Stimulated activated CD4-positive, alpha-beta T cell treated with anti-CD3 and anti-CD28 coated beads, TNF-alpha, amount 100 ng/mL, for 48 hours (primary cell): Measurements from ENCODE around the gene MUC3A.
"Not testable (repeated sequence)": the region's sequence is repeated elsewhere in the genome, so short reads cannot be mapped to it uniquely, and the experiment has no call there.

Experiments
- DNase-seq, 3 donors: peaks; one replicate each; pipeline ENCODE4 v3.0.0-alpha.2; 2020; ENCODE audit warnings: low read depth in 3 of 3

The MUC3A gene

GRCh38 chr7:100949227-100949932 lies at the start of gene MUC3A:
Gene MUC3A (plus strand): TSS chr7:100949534. CDS start chr7:100949625, 91 bp downstream.
- DNase-seq: no peak

GRCh38 chr7:100900978-100901377 lies 48.4 kb upstream of the MUC3A start:
- DNase-seq: no peak

- DNase-seq: no peak
Measured at GRCh38 chr7:100901921-100902332, 47.4 kb upstream of the MUC3A start.

DNA sequence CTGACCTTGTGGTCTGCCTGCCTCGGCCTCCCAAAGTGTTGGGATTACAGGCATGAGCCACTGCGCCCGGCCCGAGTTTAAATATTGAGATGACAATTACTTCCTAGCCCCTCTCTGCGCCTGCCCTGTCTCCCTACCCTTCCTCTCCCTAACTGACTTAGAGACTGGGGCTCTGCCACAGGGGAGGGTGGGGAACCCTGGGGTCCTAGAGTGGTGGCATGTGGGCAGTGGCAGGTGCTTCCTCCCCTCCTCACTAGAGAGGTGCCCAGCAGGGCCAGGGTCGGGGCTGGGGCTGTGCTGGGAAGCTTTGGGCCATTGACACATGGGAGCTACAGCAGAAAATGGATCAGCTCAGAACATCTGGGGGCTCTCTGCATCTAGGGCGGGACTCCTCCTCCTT lies 46.7 kb upstream of the MUC3A start:
- no peak for DNase-seq

GRCh38 chr7:100908512-100908911 lies 40.8 kb upstream of the MUC3A start:
- DNase-seq: no peak

DNA sequence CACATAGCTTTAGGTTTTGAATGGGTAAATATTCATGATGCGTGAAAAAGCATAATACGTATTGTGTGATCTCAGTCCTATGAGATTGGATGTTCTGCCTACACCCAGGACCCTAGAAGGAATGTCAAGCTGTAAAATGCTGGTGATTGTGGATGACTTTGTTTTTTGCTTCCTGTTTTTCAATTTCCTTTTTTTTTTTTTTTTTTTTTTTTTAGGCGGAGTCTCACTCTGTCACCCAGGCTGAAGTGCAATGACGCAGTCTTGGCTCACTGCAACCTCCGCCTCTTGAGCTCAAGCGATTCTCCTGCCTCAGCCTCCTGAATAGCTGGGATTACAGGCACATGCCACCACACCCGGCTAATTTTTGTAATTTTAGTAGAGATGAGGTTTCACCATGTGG lies 38.9 kb upstream of the MUC3A start:
- not testable (repeated sequence) for DNase-seq

GRCh38 chr7:100911484-100911883 lies 37.9 kb upstream of the MUC3A start:
- DNase-seq: no peak

DNA sequence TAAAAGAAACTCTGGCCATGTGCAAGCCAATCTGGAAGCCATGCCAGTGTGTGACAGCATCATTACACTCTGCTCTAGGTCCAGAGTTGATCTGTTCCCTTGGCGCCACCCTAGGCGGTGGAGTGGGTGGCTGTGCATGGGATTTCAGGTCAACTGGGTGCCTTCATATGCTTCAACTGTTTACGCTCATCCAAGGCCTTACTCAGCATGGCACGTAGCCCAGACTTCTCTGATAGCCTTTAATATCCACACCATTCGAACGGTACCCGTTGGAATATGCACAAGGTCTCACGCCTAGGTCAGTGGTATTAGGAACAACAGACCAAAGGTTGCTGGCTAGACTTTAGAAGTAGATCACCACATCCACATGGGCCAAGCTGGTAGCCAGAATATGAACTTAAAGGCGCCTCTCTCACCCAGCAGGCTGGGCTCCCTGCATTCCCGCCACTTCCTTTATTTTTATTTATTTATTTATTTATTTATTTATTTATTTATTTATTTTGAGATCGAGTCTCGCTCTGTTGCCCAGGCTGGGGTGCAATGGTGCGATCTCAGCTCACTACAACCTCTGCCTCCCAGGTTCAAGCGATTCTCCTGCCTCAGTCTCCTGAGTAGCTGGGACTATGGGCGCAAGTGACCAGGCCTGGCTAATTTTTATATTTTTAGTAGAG lies 35.0 kb upstream of the MUC3A start:
- DNase-seq: no peak

DNA sequence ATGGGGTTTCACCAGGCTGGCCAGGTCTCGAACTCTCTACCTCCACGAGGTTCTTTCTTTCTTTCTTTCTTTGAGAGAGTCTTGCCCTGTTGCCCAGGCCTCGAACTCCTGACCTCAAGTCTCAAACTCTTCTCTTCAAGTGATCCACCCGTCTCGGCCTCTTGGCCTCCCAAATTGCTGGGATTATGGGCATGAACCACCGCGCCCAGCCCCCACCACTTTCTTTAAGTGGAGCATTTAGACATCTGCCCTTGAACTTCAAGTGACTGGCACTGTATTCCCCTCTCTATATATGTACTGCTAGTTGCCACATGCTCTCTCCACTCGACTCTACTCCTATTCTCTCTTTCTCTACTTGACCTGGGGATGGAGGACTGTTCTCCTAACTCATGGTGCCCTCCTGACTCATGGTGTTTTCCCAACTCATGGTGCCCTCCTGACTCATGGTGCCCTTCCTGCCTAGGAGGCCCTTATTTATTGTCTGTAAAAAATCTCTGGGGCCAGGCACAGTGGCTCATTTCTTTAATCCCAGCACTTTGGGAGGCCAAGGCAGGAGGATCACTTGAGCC lies 34.4 kb upstream of the MUC3A start:
- DNase-seq: no peak

GRCh38 chr7:100919335-100919734 lies 30.0 kb upstream of the MUC3A start:
- DNase-seq: not testable (repeated sequence)

- DNase-seq: not testable (repeated sequence)
Measured at GRCh38 chr7:100919779-100920437, 29.4 kb upstream of the MUC3A start.

DNA sequence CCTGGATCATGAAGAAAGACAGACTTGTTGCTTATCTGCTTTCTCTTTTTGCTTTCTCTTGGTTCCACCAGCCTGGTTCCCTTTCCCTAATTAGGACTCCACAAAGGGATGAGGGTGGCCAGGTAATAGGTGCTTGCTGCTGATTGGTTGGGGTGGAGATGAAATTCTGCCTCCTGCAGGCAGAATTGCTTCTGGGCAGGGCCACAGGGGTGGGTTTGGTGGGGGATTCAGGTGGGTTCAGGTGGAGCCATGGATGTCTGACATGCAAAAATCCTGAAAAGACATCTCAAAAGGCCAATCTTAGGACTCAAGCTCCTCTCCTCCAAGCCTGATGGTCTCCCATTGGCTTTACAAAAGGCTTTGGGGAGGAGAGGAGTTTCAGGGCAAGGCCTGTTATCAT lies 28.3 kb upstream of the MUC3A start:
- no peak for DNase-seq

- not testable (repeated sequence) for DNase-seq
Measured at GRCh38 chr7:100923616-100924015, 25.7 kb upstream of the MUC3A start.

- DNase-seq: no peak
Measured at GRCh38 chr7:100929808-100930174, 19.5 kb upstream of the MUC3A start.

GRCh38 chr7:100933734-100934133 lies 15.6 kb upstream of the MUC3A start:
- no peak for DNase-seq

DNA sequence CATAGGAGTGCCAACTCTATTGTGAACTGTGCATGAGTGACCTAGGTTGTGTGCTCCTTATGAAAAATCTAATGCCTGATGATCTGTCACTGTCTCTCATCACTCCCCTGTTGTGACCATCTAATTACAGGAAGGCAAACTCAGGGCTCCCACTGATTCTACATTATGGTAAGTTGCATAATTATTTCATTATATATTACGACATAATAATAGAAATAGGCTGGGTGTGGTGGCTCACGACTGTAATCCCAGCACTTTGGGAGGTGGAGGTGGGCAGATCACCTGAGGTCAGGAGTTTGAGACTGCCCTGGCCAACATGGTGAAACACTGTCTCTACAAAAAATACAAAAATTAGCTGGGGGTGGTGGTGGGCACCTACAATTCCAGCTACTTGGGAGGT lies 14.0 kb upstream of the MUC3A start:
- not testable (repeated sequence) for DNase-seq

DNA sequence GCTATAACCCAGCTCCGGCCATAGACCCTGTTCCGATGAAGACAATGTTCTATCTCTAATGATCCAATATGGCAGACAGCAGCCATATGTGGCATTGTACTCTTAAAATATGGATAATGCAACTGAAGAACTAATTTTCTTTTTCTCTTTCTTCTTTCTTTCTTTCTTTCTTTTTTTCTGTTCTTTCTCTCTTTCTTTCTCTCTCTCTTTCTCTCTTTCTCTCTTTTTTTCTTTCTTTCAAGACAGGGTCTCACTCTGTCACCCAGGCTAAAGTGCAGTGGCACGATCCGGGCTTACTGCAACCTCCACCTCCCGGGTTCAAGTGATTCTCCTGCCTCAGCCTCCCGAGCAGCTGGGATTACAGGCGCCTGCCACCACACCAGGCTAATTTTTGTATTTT lies 13.2 kb upstream of the MUC3A start:
- DNase-seq: not testable (repeated sequence)

DNA sequence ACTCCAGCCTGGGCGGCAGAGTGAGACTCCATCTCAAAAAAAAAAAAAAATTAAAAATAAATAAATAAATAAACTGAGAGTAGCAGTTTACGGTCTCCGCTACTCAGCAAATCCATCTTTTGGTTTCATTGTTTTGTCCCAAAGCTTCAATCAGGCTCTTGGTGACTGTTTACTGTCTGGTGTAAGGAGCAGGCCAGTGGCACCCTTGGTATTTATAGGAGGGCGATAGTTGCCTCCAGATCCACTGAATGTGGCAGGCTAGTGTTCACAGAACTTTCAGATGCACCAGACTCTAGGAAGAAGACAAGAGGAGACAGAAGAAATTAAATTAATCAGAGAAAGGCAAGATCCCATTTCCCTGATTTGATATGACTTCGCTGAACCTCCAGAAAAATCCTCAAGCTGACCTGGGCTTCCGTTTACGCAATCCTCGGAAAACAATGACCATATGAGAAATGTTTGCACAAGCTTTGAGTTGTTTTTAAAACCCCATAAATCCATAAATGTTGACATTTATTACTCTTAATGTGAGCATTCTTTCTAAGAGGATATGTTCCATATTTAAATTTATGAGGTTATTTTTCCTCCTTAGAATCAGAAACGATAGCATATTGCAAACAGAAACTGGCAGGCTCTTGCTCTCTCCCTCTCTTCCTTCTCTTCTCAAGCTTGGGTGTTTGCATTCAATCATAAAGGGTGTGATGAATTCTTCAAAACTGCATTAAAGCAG lies 7.1 kb upstream of the MUC3A start:
- no peak for DNase-seq

DNA sequence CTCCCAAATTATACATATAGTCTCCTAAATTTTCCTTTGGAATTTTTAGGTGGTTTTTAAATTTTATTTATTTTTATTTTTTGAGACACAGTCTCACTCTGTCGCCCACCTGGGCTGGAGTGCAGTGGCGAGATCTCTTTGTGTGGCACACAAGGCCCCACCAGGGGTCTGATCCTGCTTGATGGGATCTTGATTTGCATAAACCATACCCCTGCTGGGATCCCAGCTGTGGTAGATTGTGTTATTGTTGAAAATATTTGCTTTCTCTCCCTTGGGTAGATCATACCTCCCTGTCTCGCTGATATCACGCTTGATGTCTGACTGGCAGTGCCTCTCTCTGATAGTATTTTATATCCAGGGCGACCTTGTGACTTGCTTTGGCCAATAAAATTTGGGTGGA lies 5.6 kb upstream of the MUC3A start:
- DNase-seq: no peak

DNA sequence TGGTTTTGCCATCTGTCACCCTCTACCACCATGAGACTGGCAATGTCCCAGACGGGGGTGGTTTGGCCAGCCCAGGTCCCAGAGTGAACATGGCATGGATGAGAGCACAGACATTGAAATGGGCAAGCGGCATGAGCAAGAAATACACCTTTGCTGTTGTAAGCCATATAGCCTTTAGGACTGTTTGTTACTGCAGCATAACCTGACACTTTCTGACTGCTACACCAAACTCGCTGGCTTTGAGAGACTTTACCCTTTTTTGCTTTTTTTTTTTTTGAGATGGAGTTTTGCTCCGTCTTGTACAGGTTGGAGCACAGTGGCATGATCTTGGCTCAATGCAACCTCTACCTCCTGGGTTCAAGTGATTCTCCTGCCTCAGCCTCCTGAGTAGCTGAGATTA lies 5.2 kb upstream of the MUC3A start:
- no peak for DNase-seq

DNA sequence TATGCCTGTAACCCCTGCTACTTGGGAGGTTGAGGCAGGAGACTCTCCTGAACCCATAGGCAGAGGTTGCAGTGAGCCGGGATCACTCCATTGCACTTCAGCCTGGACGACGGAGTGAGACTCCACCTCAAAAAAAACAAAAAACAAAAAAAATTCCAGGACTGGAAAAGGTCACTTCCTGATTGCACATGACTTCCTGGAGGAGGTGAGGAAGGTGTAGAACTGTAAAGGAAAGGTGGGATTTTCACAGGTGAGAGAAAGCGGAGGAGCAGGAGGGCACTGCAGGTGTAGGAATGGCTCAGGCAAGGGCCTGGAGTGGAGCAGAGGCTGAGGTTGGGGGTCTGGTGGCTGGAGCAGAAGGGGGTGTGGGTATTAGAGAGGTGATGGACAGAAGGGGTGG lies 3.2 kb upstream of the MUC3A start:
- no peak for DNase-seq

- no peak for DNase-seq
Measured at GRCh38 chr7:100946766-100947365, 2.5 kb upstream of the MUC3A start.
